ENCODE results near the gene ILRUN. TPM values are rescaled to one million over a fixed set of nuclear protein-coding genes. Genes with fewer than 3 reads are reported as not detected.

ILRUN gene
- total RNA-seq, 1 experiment from 2014 or later = 64.6 TPM

DNA sequence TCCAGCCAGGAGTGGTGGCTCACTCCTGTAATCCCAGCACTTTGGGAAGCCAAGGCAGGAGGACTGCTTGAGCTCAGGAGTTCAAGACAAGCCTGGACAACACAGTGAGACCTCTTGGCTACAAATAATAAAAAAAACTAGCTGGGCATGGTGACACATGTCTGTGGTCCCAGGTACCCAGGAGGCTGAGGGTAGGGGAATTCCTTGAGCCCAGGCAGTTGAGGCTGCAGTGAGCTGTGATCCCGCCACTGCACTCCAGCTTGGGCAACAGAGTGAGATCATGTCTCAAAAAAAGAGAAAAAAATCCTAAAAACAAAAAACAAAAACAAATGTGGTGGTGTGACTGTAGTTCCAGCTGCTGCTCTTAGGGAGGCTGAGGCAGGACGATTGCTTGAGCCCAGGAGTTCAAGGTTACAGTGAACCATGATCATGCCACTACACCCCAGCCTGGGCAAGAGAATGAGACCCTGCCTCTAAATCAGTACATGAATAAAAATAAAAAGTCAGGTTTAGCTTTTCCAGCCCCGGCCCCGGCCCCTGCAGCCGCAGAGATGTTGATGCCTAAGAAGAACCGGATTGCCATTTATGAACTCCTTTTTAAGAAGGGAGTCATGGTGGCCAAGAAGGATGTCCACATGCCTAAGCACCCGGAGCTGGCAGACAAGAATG, 47.2 kb upstream of the ILRUN start:
- no peak overlapping the region for H2BK5ac ChIP-seq (ENCODE audit: insufficient read length, low read length)
- no peak overlapping the region for H3K23ac ChIP-seq (ENCODE audit: insufficient read length, low read depth, low read length)
- H3K4me1 Mint-ChIP-seq = peaks cover 5 to 7% of the 10 kb centered on the region in 2 experiments; a peak in 2 of 4 replicates
- no peak overlapping the region for H2BK12ac ChIP-seq (ENCODE audit: insufficient read length, low read depth, low read length)
- H2AFZ ChIP-seq (ENCODE audit: low read length) = no peak overlapping the region
- no peaks in the 10 kb centered on the region for H3K4me1 ChIP-seq (ENCODE audit: insufficient read depth, low read length)
- H3K79me1 ChIP-seq (ENCODE audit: insufficient read depth, low read depth, low read length, poor library complexity, severe bottlenecking) = no peaks in the 10 kb centered on the region
- no peak overlapping the region for H2BK120ac ChIP-seq (ENCODE audit: low read depth, low read length, poor library complexity, severe bottlenecking)
- DNase-seq = no peak
- no peaks in the 10 kb centered on the region for H3K27me3 ChIP-seq (ENCODE audit: insufficient read depth, low read length)
- H4K5ac ChIP-seq (ENCODE audit: insufficient read length, low read depth, low read length) = no peak overlapping the region
- no peak overlapping the region for H3K4me3 Mint-ChIP-seq
- H3K23me2 ChIP-seq (ENCODE audit: insufficient read length, low read depth, low read length, poor library complexity, severe bottlenecking) = no peaks in the 10 kb centered on the region
- H4K91ac ChIP-seq (ENCODE audit: insufficient read length, low read depth, low read length) = no peak overlapping the region
- H3K4me2 ChIP-seq (ENCODE audit: insufficient read depth, insufficient read length, low read length) = no peak overlapping the region
- no peak overlapping the region for H3T11ph ChIP-seq (ENCODE audit: low read length)
- H3K27ac Mint-ChIP-seq = no peak overlapping the region
- H3K27ac ChIP-seq (ENCODE audit: insufficient read length, low read depth, low read length) = no peak overlapping the region
- H3K9ac ChIP-seq (ENCODE audit: extremely low read depth, insufficient read length, low read length) = no peak overlapping the region
- H3K27me3 Mint-ChIP-seq (ENCODE audit: low read depth) = no peaks in the 10 kb centered on the region
- H3K79me2 ChIP-seq (ENCODE audit: insufficient read depth, low read length) = no peaks in the 10 kb centered on the region
- H2BK15ac ChIP-seq (ENCODE audit: low read depth, low read length) = no peak overlapping the region
- WGBS (ENCODE audit: extremely low coverage, insufficient read length, low lambda C conversion rate) = no CpG with 5 or more reads among the region's 7 CpGs
- H3K14ac ChIP-seq (ENCODE audit: insufficient read depth, low read length) = no peak overlapping the region
- H3K9me3 Mint-ChIP-seq = no peaks in the 10 kb centered on the region
- no peaks in the 10 kb centered on the region for H3K36me3 Mint-ChIP-seq (ENCODE audit: insufficient read depth in 1 of 3, low read depth in 3 of 3)
- H3K56ac ChIP-seq (ENCODE audit: insufficient read length, low read depth, low read length) = no peak overlapping the region
- no peak overlapping the region for H3K18ac ChIP-seq (ENCODE audit: insufficient read length, low read depth, low read length)
- no peak overlapping the region for H2BK20ac ChIP-seq (ENCODE audit: low read depth, low read length, poor library complexity, severe bottlenecking)
- no peaks in the 10 kb centered on the region for H3K9me3 ChIP-seq (ENCODE audit: control insufficient read depth, low read depth, low read length)
- TF ChIP-seq, protein P1, sequence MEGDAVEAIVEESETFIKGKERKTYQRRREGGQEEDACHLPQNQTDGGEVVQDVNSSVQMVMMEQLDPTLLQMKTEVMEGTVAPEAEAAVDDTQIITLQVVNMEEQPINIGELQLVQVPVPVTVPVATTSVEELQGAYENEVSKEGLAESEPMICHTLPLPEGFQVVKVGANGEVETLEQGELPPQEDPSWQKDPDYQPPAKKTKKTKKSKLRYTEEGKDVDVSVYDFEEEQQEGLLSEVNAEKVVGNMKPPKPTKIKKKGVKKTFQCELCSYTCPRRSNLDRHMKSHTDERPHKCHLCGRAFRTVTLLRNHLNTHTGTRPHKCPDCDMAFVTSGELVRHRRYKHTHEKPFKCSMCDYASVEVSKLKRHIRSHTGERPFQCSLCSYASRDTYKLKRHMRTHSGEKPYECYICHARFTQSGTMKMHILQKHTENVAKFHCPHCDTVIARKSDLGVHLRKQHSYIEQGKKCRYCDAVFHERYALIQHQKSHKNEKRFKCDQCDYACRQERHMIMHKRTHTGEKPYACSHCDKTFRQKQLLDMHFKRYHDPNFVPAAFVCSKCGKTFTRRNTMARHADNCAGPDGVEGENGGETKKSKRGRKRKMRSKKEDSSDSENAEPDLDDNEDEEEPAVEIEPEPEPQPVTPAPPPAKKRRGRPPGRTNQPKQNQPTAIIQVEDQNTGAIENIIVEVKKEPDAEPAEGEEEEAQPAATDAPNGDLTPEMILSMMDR (conservative IDR thresholded peaks at IDR 0.05) = no peak
- H2AK5ac ChIP-seq (ENCODE audit: insufficient read length, low read length) = no peak overlapping the region
- no peak overlapping the region for H4K8ac ChIP-seq (replicated peaks; ENCODE audit: insufficient read length, low read depth, low read length)
- H3K4ac ChIP-seq (ENCODE audit: low read depth, low read length) = no peak overlapping the region
- no peaks in the 10 kb centered on the region for H4K20me1 ChIP-seq (ENCODE audit: control insufficient read depth, insufficient read depth, insufficient read length)
